Measurements from ENCODE around the gene ACOXL.

The ACOXL gene

DNA sequence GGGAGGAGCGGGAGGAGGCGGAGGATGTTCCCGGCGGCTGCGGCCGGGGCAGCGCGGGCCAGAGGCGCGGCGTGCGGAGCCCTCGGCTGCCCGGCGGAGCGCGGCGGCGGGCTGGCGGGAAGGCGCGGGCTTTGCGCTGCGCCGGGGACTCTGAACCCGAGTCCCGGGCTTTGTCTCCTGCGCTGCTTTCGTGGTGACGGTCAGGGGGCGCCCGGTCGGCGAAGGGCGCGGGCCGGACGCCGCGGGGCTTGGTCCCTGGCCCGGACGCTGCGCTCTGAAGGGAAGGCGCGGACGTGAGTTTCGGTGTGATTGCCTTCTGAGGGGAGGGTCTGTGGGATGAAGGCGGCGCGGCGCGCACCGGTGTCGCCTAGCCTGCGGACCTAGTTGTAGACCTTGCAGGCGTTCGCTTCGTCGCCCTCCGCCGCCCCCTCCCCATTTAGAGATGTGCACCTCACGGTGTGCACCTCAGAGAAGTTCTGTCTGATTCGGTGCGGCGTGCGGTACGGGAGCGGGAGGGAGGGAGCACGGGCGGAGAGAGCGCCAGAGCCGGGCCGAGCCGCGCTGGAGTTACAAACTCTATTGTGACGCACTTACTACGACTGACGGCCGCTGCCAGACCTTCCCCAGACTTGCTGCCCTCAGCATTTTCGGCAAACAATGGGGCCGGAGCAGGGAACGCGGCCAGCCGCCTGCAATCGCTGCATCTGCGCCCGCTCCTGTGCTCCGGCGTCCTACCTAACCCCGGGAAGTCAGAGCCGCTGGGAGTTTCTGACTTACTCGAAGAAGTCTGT is 390.5 kb downstream of the ACOXL start:
- TF ChIP-seq, protein P1, sequence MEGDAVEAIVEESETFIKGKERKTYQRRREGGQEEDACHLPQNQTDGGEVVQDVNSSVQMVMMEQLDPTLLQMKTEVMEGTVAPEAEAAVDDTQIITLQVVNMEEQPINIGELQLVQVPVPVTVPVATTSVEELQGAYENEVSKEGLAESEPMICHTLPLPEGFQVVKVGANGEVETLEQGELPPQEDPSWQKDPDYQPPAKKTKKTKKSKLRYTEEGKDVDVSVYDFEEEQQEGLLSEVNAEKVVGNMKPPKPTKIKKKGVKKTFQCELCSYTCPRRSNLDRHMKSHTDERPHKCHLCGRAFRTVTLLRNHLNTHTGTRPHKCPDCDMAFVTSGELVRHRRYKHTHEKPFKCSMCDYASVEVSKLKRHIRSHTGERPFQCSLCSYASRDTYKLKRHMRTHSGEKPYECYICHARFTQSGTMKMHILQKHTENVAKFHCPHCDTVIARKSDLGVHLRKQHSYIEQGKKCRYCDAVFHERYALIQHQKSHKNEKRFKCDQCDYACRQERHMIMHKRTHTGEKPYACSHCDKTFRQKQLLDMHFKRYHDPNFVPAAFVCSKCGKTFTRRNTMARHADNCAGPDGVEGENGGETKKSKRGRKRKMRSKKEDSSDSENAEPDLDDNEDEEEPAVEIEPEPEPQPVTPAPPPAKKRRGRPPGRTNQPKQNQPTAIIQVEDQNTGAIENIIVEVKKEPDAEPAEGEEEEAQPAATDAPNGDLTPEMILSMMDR (IDR thresholded peaks at IDR 0.05): no peak

DNA sequence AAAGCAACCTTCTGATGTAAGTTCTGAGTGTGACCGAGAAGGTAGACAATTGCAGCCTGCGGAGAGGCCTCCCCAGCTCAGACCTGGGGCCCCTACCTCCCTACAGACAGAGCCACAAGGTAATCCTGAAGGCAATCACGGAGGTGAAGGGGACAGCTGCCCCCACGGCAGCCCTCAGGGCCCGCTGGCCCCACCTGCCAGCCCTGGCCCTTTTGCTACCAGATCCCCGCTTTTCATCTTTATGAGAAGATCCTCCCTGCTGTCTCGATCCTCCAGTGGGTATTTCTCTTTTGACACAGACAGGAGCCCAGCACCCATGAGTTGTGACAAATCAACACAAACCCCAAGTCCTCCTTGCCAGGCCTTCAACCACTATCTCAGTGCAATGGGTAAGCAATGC is 391.4 kb downstream of the ACOXL start:
- TF ChIP-seq, protein P1 (IDR thresholded peaks at IDR 0.05): no peak

DNA sequence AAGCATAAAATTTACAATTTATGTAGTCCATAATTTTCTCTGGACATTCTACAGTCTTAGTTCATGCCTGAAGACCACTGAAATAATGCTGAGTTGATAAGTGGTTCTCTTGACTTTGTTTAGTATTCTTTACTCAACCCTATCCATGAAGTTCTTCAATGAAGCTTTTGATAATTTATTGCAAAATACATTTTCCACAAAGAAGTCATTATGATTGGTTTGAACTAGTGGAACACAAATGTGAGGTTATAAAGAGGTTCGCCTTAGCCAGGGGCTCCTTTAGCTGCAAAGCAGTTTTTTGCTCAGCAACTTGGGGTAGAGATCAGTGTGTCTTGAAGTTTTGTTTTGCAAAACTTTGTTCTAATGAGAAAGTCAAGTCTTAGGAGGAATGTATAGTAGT is 394.2 kb downstream of the ACOXL start:
- TF ChIP-seq, protein P1 (IDR thresholded peaks at IDR 0.05): no peak

DNA sequence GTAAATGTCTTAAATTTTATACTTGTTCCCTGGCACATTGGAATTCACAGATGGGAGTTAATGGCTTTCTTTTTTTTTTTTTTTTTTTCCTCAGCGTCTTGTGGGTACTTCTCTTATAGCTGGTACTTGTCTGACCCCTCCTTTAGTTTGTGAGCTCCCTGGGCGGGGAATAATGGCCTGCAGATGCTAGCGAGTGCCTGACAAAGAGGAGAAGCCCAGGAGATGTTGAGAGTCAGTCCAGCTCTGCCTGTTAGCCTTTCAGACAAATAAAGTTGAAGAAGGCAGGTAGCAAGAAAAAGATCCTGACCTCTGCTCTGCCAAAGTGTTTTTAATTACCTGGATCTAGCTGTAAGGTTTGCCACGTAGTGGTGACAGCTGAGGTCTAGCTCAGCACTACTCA is 395.0 kb downstream of the ACOXL start:
- TF ChIP-seq, protein P1 (IDR thresholded peaks at IDR 0.05): no peak

DNA sequence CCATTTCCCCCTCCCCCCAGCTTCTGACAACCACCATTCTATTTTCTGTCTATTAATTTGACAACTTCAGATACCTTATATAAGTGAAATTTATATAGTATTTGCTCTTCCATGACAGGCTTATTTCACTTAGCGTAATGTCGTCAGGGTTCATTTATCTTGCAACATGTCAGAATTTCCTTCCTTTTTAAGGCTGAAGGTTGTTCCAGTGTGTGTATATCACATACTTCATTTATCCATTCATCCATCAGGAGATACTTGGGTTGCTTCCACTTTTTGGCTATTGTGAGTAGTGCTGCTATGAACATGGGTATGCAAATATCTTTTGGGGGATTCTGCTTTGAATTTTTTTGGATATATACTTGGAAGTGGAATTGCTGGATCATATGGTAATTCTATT is 395.7 kb downstream of the ACOXL start:
- TF ChIP-seq, protein P1 (IDR thresholded peaks at IDR 0.05): no peak

DNA sequence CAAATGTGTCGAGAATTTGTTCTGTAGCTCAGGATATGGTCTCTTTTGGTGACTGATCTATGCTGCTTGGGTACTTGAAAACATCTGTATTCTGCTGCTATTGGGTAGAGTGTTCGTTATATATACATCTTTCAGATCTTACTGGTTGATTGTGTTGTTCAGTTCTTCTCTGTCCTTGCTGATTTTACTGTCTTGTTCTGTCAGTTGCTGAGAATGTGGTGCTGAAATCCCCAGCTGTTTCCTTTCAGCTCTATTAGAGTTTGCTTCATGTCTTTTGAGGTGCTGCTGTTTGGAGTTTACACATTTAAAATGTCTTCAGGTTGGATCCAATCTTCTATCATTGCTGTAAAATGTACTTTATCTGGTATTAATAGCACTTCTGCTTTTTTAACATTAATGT is 401.2 kb downstream of the ACOXL start:
- TF ChIP-seq, protein P1 (IDR thresholded peaks at IDR 0.05): no peak

DNA sequence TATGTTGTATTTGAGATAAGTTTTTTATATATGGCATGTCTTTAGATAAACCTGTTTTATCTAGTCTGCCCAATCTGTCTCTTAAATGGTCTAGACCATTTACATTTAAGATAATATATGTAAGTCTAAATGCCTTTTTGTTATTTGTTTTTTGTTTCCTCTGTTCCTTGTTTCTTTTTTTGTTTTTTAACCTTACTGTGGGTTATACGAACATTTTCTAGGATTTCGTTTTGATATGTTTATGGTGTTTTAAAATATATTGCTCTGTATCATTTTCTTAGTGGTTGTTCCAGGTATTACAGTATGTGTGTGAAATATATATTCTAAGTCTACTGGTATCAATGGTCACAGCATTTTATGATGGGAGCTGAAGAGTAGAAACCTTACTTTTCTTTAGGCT is 401.7 kb downstream of the ACOXL start:
- TF ChIP-seq, protein P1 (IDR thresholded peaks at IDR 0.05): no peak

Data from LNCAP (cell line).